Peyer's patch (tissue), 4 donors: ENCODE results near the gene PUS1.

Experiments
- POLR2A ChIP-seq, 2 donors: fragments of 450-650 bp; IDR thresholded peaks; one replicate each; pipeline ENCODE4 v1.5.1; 2017; ENCODE audit warnings: antibody characterized with exemption in 2 of 2, mild to moderate bottlenecking in 2 of 2, moderate library complexity in 2 of 2
- TF ChIP-seq, protein P1 (sequence below), 6 experiments: fragments of 450-650 bp in 4 of 6; fragments of 200-600 bp in 2 of 6; sonication (generic) in 1 of 6; IDR thresholded peaks; one replicate each; pipeline ENCODE4 v1.5.1; 2017 to 2019; ENCODE audit warnings: antibody characterized with exemption in 6 of 6, mild to moderate bottlenecking in 3 of 6, moderate library complexity in 1 of 6

DNA sequence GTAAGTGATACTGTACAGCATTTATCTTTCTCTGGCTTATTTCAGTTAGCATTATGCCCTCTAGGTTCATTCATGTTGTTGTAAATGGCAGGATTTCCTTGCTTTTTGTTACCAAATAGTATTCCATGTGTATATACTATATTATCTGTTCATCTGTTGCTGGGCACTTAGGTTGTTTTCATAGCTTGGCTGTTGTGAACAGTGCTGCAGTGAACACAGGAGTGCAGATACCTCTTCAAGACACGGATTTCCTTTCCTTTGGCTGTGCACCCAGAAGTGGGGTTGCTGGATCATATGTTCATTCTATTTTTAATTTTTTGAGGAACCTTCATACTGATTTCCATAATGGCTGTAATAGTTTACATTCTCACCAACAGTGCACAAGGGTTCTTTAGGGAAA is 42.1 kb downstream of the PUS1 start:
- TF ChIP-seq, protein P1, sequence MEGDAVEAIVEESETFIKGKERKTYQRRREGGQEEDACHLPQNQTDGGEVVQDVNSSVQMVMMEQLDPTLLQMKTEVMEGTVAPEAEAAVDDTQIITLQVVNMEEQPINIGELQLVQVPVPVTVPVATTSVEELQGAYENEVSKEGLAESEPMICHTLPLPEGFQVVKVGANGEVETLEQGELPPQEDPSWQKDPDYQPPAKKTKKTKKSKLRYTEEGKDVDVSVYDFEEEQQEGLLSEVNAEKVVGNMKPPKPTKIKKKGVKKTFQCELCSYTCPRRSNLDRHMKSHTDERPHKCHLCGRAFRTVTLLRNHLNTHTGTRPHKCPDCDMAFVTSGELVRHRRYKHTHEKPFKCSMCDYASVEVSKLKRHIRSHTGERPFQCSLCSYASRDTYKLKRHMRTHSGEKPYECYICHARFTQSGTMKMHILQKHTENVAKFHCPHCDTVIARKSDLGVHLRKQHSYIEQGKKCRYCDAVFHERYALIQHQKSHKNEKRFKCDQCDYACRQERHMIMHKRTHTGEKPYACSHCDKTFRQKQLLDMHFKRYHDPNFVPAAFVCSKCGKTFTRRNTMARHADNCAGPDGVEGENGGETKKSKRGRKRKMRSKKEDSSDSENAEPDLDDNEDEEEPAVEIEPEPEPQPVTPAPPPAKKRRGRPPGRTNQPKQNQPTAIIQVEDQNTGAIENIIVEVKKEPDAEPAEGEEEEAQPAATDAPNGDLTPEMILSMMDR (IDR thresholded peaks at IDR 0.05) = no peak
- no peak for TF ChIP-seq POLR2A (IDR thresholded peaks at IDR 0.05)
